Body of pancreas (tissue), 4 donors: ENCODE measurements around the gene ADAMTS2. TPM values are rescaled to one million over a fixed set of nuclear protein-coding genes. Genes with fewer than 3 reads are reported as not detected.

Experiments
- ATAC-seq: fragments of 150-250 bp; one replicate; pipeline ENCODE4 v1.9.1; 2016
- DNase-seq, 4 donors: peaks; one replicate each; pipeline ENCODE4 v3.0.0-alpha.2; 2019
- H3K27ac ChIP-seq, 4 donors: fragments of 200-600 bp; sonication (generic); 1 replicate in 3 of 4; 2 replicates in 1 of 4; pipeline versions ENCODE4 v1.5.1 to v1.6.1; 2016 to 2019; ENCODE audit warnings: mild to moderate bottlenecking in 1 of 4, mixed read lengths in 1 of 4, moderate library complexity in 1 of 4
- H3K27me3 ChIP-seq, 2 donors: fragments of 200-600 bp; sonication (generic); one replicate each; pipeline ENCODE4 v1.6.0; 2016; ENCODE audit warnings: mild to moderate bottlenecking in 1 of 2
- H3K36me3 ChIP-seq, 2 donors: fragments of 200-600 bp; sonication (generic); replicated peaks in 1 of 2; 2 replicates each; pipeline ENCODE4 v1.5.1; 2016; ENCODE audit warnings: low read depth in 2 of 2; ENCODE audit not compliant: insufficient read depth in 1 of 2
- H3K4me1 ChIP-seq: fragments of 200-600 bp; sonication (generic); one replicate; pipeline ENCODE4 v1.6.0; 2016
- H3K4me3 ChIP-seq, 2 donors: fragments of 200-600 bp; sonication (generic); 1 replicate in 1 of 2; 2 replicates in 1 of 2; pipeline ENCODE4 v1.5.1; 2016 to 2019
- H3K9me3 ChIP-seq, 3 donors: fragments of 200-600 bp; sonication (generic); 1 replicate in 2 of 3; 2 replicates in 1 of 3; pipeline ENCODE4 v1.5.1; 2016
- POLR2A ChIP-seq, 3 donors: fragments of 450-650 bp; IDR thresholded peaks; one replicate each; pipeline ENCODE4 v1.6.1; 2016; ENCODE audit warnings: antibody characterized with exemption in 3 of 3, mild to moderate bottlenecking in 2 of 3
- WGBS, 2 donors: methylation state at CpG; one replicate each; pipeline ENCODE4 v1.1.5; 2017; 5-methylcytosine and 5-hydroxymethylcytosine counted together
- intact Hi-C: fragments of 100-400 bp; cut with DNase I; formaldehyde crosslinking; loops from one replicate; pipeline ENCODE4 v1.15.1; 2023
- total RNA-seq, 2 donors: library from RNA; depleted of rRNA; stranded (reverse); fragments of >200 nt; gene quantifications; one replicate each; pipeline ENCODE4 v1.1.0, GENCODE V29; 2016
- TF ChIP-seq, protein P1 (sequence below), 7 experiments: fragments of 450-650 bp in 4 of 7; fragments of 200-600 bp in 3 of 7; sonication (generic) in 3 of 7; IDR thresholded peaks; one replicate each; pipeline ENCODE4 v1.5.1; 2016 to 2019; ENCODE audit warnings: antibody characterized with exemption in 7 of 7

ADAMTS2 gene
- total RNA-seq, 2 donors from 2014 or later, result 9.1 to 19.1 TPM

DNA sequence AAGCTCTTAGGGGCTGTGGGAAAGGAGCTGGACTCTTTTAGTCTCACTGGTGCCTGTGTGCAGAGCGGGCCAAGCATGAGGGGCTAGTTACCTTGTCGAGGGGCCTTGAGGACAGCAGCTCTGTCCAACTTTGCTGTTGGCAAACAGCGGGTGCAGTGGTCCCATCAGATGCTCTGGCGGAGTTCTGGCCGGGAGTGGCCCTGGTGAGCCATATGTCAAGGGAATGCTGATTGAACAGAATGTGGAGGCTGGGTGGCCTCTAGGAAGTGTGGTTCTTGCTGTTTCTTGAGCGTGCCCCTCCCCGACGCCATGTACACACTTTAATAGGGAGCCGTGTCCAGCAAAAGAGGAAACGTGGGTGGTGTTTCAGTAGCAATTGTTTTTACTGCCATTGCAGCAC is 3.6 kb upstream of the ADAMTS2 start:
- peak in 1 of 4 donors; percentile 33 for DNase-seq
- Histone ChIP-seq H3K36me3 (no peaks in the 10 kb centered on the region), H3K27me3 (peaks cover 0 to 2% of the 10 kb centered on the region in 2 donors), H3K9me3 (no peaks in the 10 kb centered on the region), H3K4me1 (peaks cover 11% of the 10 kb centered on the region), H3K27ac (no peak overlapping the region), H3K4me3 (no peak overlapping the region)
- WGBS, 2 donors, result 50 to 55% methylated on average over 8 to 10 of the region's 10 CpGs
- no peak for ATAC-seq
- TF ChIP-seq, protein P1, sequence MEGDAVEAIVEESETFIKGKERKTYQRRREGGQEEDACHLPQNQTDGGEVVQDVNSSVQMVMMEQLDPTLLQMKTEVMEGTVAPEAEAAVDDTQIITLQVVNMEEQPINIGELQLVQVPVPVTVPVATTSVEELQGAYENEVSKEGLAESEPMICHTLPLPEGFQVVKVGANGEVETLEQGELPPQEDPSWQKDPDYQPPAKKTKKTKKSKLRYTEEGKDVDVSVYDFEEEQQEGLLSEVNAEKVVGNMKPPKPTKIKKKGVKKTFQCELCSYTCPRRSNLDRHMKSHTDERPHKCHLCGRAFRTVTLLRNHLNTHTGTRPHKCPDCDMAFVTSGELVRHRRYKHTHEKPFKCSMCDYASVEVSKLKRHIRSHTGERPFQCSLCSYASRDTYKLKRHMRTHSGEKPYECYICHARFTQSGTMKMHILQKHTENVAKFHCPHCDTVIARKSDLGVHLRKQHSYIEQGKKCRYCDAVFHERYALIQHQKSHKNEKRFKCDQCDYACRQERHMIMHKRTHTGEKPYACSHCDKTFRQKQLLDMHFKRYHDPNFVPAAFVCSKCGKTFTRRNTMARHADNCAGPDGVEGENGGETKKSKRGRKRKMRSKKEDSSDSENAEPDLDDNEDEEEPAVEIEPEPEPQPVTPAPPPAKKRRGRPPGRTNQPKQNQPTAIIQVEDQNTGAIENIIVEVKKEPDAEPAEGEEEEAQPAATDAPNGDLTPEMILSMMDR (IDR thresholded peaks at IDR 0.05), result no peak
- no peak for TF ChIP-seq POLR2A (IDR thresholded peaks at IDR 0.05)
- intact Hi-C loops, result no loop called here

DNA sequence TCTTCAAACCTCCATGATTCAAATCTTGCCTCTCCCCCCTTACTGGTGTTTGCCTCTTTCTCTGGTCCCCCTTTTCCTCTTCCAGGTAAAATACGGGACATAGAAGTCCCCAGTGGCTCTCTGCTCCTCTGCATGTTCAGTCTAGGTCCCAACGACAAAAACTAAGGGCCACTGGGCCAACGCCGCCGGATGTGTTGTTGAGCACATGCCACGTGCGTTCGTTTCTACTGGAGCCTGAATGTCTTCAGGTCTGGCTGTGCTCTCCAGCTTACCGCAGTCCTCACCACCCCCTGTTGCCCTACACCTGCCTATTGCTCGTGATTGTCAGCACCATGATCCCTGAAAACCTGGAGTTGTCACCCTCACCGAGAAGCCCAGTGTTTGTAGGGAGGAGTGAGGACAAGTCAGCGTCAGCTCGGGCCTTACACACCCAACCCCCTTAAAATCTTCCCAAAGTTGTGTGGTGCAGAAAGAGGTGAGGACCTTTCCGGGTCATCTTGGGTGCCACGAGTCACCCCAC is 2.8 kb upstream of the ADAMTS2 start:
- intact Hi-C loops, result no loop called here
- ATAC-seq (no peak), DNase-seq (no peak)
- no peak overlapping the region for H3K4me3 ChIP-seq
- 51 to 70% methylated on average over 10 to 15 of the region's 15 CpGs for WGBS, 2 donors
- no peak for TF ChIP-seq POLR2A (IDR thresholded peaks at IDR 0.05)
- TF ChIP-seq, protein P1 (IDR thresholded peaks at IDR 0.05), result no peak
- peaks cover 15% of the 10 kb centered on the region for H3K4me1 ChIP-seq
- H3K36me3 ChIP-seq, result no peaks in the 10 kb centered on the region
- H3K27me3 ChIP-seq, result peaks cover 0 to 7% of the 10 kb centered on the region in 2 donors
- H3K9me3 ChIP-seq, result no peaks in the 10 kb centered on the region
- H3K27ac ChIP-seq, result no peak overlapping the region

GRCh38 chr5:179347581-179347980 is 2.3 kb upstream of the ADAMTS2 start:
- Histone ChIP-seq H3K27me3 (peaks cover 0 to 7% of the 10 kb centered on the region in 2 donors), H3K4me1 (peaks cover 15% of the 10 kb centered on the region), H3K27ac (no peak overlapping the region), H3K9me3 (no peaks in the 10 kb centered on the region), H3K4me3 (no peak overlapping the region), H3K36me3 (no peaks in the 10 kb centered on the region)
- TF ChIP-seq, protein P1 (IDR thresholded peaks at IDR 0.05), result no peak
- TF ChIP-seq POLR2A (IDR thresholded peaks at IDR 0.05), result no peak
- ATAC-seq (no peak), DNase-seq (no peak)
- intact Hi-C loops, result no loop called here
- 22 to 37% methylated on average over 2 of the region's 2 CpGs for WGBS, 2 donors

DNA sequence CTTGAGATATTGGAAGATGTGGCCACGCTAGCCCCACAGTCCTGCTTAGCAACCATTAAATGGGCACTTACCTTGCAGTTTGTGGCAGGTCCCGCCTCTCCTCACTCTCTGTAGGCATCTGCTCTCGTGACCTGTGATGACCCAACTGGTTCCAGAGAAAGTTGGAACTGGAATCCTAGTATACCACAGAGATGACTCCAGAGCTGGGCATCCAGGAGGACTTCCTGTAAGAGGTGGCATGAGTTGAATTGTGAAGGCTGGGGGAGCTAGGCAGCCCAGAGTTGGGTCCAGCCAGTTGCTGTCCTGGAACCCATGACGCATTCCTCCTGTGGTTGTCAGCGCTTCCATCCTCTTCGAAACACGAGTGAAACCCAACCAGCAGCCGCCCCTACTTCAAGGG is 1.6 kb upstream of the ADAMTS2 start:
- Histone ChIP-seq H3K27ac (no peak overlapping the region), H3K27me3 (peaks cover 0 to 7% of the 10 kb centered on the region in 2 donors), H3K9me3 (no peaks in the 10 kb centered on the region), H3K4me1 (peaks cover 15% of the 10 kb centered on the region), H3K4me3 (no peak overlapping the region), H3K36me3 (no peaks in the 10 kb centered on the region)
- intact Hi-C loops, result no loop called here
- TF ChIP-seq, protein P1 (IDR thresholded peaks at IDR 0.05), result no peak
- WGBS, 2 donors, result 74 to 76% methylated on average over 5 to 8 of the region's 8 CpGs
- no peak for DNase-seq
- ATAC-seq, result no peak

GRCh38 chr5:179346401-179346800 is 1.1 kb upstream of the ADAMTS2 start:
- intact Hi-C loops, result no loop called here
- DNase-seq (no peak), ATAC-seq (no peak)
- no peaks in the 10 kb centered on the region for H3K36me3 ChIP-seq
- H3K9me3 ChIP-seq, result no peaks in the 10 kb centered on the region
- H3K27me3 ChIP-seq, result peaks cover 0 to 7% of the 10 kb centered on the region in 2 donors
- H3K4me3 ChIP-seq, result no peak overlapping the region
- no peak overlapping the region for H3K27ac ChIP-seq
- WGBS, 2 donors, result 54 to 59% methylated on average over 5 to 7 of the region's 7 CpGs
- peaks cover 15% of the 10 kb centered on the region for H3K4me1 ChIP-seq
- no peak for TF ChIP-seq POLR2A (IDR thresholded peaks at IDR 0.05)
- TF ChIP-seq, protein P1 (IDR thresholded peaks at IDR 0.05), result no peak
